Measurements from ENCODE around the gene PACRG.

The PACRG gene

GRCh38 chr6:163327165-163327880 is 599.5 kb downstream of the PACRG start:
- Histone ChIP-seq H3K36me3 (ENCODE audit: control insufficient read depth, insufficient read depth, low read length) (no peaks in the 10 kb centered on the region), H3K27me3 (ENCODE audit: control insufficient read depth, insufficient read depth, low read length) (no peaks in the 10 kb centered on the region), H3K9me3 (ENCODE audit: control insufficient read depth, low read length) (no peaks in the 10 kb centered on the region), H3K4me1 (ENCODE audit: control insufficient read depth, insufficient read depth, low read length) (peaks cover 6% of the 10 kb centered on the region), H3K4me3 (ENCODE audit: low read length) (no peak overlapping the region), H3K9ac (ENCODE audit: low read length) (no peak overlapping the region)

GRCh38 chr6:163327921-163328320 is 600.1 kb downstream of the PACRG start:
- no peaks in the 10 kb centered on the region for H3K27me3 ChIP-seq (ENCODE audit: control insufficient read depth, insufficient read depth, low read length)
- H3K36me3 ChIP-seq (ENCODE audit: control insufficient read depth, insufficient read depth, low read length): no peaks in the 10 kb centered on the region
- no peak overlapping the region for H3K4me3 ChIP-seq (ENCODE audit: low read length)
- no peaks in the 10 kb centered on the region for H3K9me3 ChIP-seq (ENCODE audit: control insufficient read depth, low read length)
- no peak overlapping the region for H3K9ac ChIP-seq (ENCODE audit: low read length)
- H3K4me1 ChIP-seq (ENCODE audit: control insufficient read depth, insufficient read depth, low read length): peaks cover 6% of the 10 kb centered on the region

- Histone ChIP-seq H3K9me3 (ENCODE audit: control insufficient read depth, low read length) (no peaks in the 10 kb centered on the region), H3K4me1 (ENCODE audit: control insufficient read depth, insufficient read depth, low read length) (peaks cover 6% of the 10 kb centered on the region), H3K36me3 (ENCODE audit: control insufficient read depth, insufficient read depth, low read length) (no peaks in the 10 kb centered on the region), H3K9ac (ENCODE audit: low read length) (no peak overlapping the region), H3K27me3 (ENCODE audit: control insufficient read depth, insufficient read depth, low read length) (no peaks in the 10 kb centered on the region), H3K4me3 (ENCODE audit: low read length) (no peak overlapping the region)
Measured at GRCh38 chr6:163328411-163328810, 600.6 kb downstream of the PACRG start.

GRCh38 chr6:163329991-163330390 is 602.2 kb downstream of the PACRG start:
- Histone ChIP-seq H3K4me3 (ENCODE audit: low read length) (no peak overlapping the region), H3K9ac (ENCODE audit: low read length) (no peak overlapping the region), H3K9me3 (ENCODE audit: control insufficient read depth, low read length) (no peaks in the 10 kb centered on the region), H3K36me3 (ENCODE audit: control insufficient read depth, insufficient read depth, low read length) (no peaks in the 10 kb centered on the region), H3K4me1 (ENCODE audit: control insufficient read depth, insufficient read depth, low read length) (peaks cover 2% of the 10 kb centered on the region), H3K27me3 (ENCODE audit: control insufficient read depth, insufficient read depth, low read length) (no peaks in the 10 kb centered on the region)

- no peaks in the 10 kb centered on the region for H3K36me3 ChIP-seq (ENCODE audit: control insufficient read depth, insufficient read depth, low read length)
- H3K4me3 ChIP-seq (ENCODE audit: low read length): no peak overlapping the region
- H3K9me3 ChIP-seq (ENCODE audit: control insufficient read depth, low read length): no peaks in the 10 kb centered on the region
- H3K27me3 ChIP-seq (ENCODE audit: control insufficient read depth, insufficient read depth, low read length): no peaks in the 10 kb centered on the region
- no peaks in the 10 kb centered on the region for H3K4me1 ChIP-seq (ENCODE audit: control insufficient read depth, insufficient read depth, low read length)
- no peak overlapping the region for H3K9ac ChIP-seq (ENCODE audit: low read length)
Measured at GRCh38 chr6:163331245-163331644, 603.5 kb downstream of the PACRG start.

- H3K27me3 ChIP-seq (ENCODE audit: control insufficient read depth, insufficient read depth, low read length): no peaks in the 10 kb centered on the region
- H3K4me3 ChIP-seq (ENCODE audit: low read length): no peak overlapping the region
- no peaks in the 10 kb centered on the region for H3K36me3 ChIP-seq (ENCODE audit: control insufficient read depth, insufficient read depth, low read length)
- H3K9me3 ChIP-seq (ENCODE audit: control insufficient read depth, low read length): no peaks in the 10 kb centered on the region
- no peaks in the 10 kb centered on the region for H3K4me1 ChIP-seq (ENCODE audit: control insufficient read depth, insufficient read depth, low read length)
- no peak overlapping the region for H3K9ac ChIP-seq (ENCODE audit: low read length)
Measured at GRCh38 chr6:163332575-163332974, 604.8 kb downstream of the PACRG start.

GRCh38 chr6:163333038-163333437 is 605.3 kb downstream of the PACRG start:
- no peak overlapping the region for H3K9ac ChIP-seq (ENCODE audit: low read length)
- H3K27me3 ChIP-seq (ENCODE audit: control insufficient read depth, insufficient read depth, low read length): no peaks in the 10 kb centered on the region
- H3K36me3 ChIP-seq (ENCODE audit: control insufficient read depth, insufficient read depth, low read length): no peaks in the 10 kb centered on the region
- no peak overlapping the region for H3K4me3 ChIP-seq (ENCODE audit: low read length)
- no peaks in the 10 kb centered on the region for H3K9me3 ChIP-seq (ENCODE audit: control insufficient read depth, low read length)
- H3K4me1 ChIP-seq (ENCODE audit: control insufficient read depth, insufficient read depth, low read length): no peaks in the 10 kb centered on the region

- H3K9me3 ChIP-seq (ENCODE audit: control insufficient read depth, low read length): no peaks in the 10 kb centered on the region
- H3K36me3 ChIP-seq (ENCODE audit: control insufficient read depth, insufficient read depth, low read length): no peaks in the 10 kb centered on the region
- H3K9ac ChIP-seq (ENCODE audit: low read length): no peak overlapping the region
- no peak overlapping the region for H3K4me3 ChIP-seq (ENCODE audit: low read length)
- no peaks in the 10 kb centered on the region for H3K27me3 ChIP-seq (ENCODE audit: control insufficient read depth, insufficient read depth, low read length)
- no peaks in the 10 kb centered on the region for H3K4me1 ChIP-seq (ENCODE audit: control insufficient read depth, insufficient read depth, low read length)
Measured at GRCh38 chr6:163333701-163334663, 606.2 kb downstream of the PACRG start.

- no peak overlapping the region for H3K9ac ChIP-seq (ENCODE audit: low read length)
- H3K36me3 ChIP-seq (ENCODE audit: control insufficient read depth, insufficient read depth, low read length): no peaks in the 10 kb centered on the region
- no peak overlapping the region for H3K4me3 ChIP-seq (ENCODE audit: low read length)
- no peaks in the 10 kb centered on the region for H3K9me3 ChIP-seq (ENCODE audit: control insufficient read depth, low read length)
- no peaks in the 10 kb centered on the region for H3K27me3 ChIP-seq (ENCODE audit: control insufficient read depth, insufficient read depth, low read length)
- no peaks in the 10 kb centered on the region for H3K4me1 ChIP-seq (ENCODE audit: control insufficient read depth, insufficient read depth, low read length)
Measured at GRCh38 chr6:163335056-163335455, 607.3 kb downstream of the PACRG start.

GRCh38 chr6:163335671-163336545 is 608.1 kb downstream of the PACRG start:
- Histone ChIP-seq H3K27me3 (ENCODE audit: control insufficient read depth, insufficient read depth, low read length) (no peaks in the 10 kb centered on the region), H3K4me3 (ENCODE audit: low read length) (no peak overlapping the region), H3K4me1 (ENCODE audit: control insufficient read depth, insufficient read depth, low read length) (no peaks in the 10 kb centered on the region), H3K9me3 (ENCODE audit: control insufficient read depth, low read length) (no peaks in the 10 kb centered on the region), H3K9ac (ENCODE audit: low read length) (no peak overlapping the region), H3K36me3 (ENCODE audit: control insufficient read depth, insufficient read depth, low read length) (no peaks in the 10 kb centered on the region)

GRCh38 chr6:163336961-163337360 is 609.2 kb downstream of the PACRG start:
- H3K36me3 ChIP-seq (ENCODE audit: control insufficient read depth, insufficient read depth, low read length): no peaks in the 10 kb centered on the region
- H3K27me3 ChIP-seq (ENCODE audit: control insufficient read depth, insufficient read depth, low read length): no peaks in the 10 kb centered on the region
- no peak overlapping the region for H3K4me3 ChIP-seq (ENCODE audit: low read length)
- H3K9ac ChIP-seq (ENCODE audit: low read length): no peak overlapping the region
- H3K4me1 ChIP-seq (ENCODE audit: control insufficient read depth, insufficient read depth, low read length): no peaks in the 10 kb centered on the region
- no peaks in the 10 kb centered on the region for H3K9me3 ChIP-seq (ENCODE audit: control insufficient read depth, low read length)
